PC-3 (cell line): ENCODE data around the gene ZBTB48. TPM values are rescaled to one million over a fixed set of nuclear protein-coding genes. Genes with fewer than 3 reads are reported as not detected.

Experiments used
- ATAC-seq: fragments of 200-7000 bp; cut with Tn5 transposase; 2 replicates; pipeline ENCODE4 v1.9.1; 2020; ENCODE audit warnings: mild to moderate bottlenecking, moderate library complexity
- BruUV-seq: library from RNA; stranded (reverse); fragments of 400-500 nt; replicated peaks from 2 replicates; lab custom pipeline; 2021; lab: Mats Ljungman, UMichigan
- CTCF ChIA-PET: fragments of 300-600 bp; sonication (Branson Sonifier 250); formaldehyde crosslinking; loops from one replicate; lab custom pipeline; 2022; ENCODE audit warnings: antibody characterized with exemption; lab: Charles Lee
- POLR2A ChIA-PET: fragments of 300-600 bp; sonication (Branson Sonifier 250); formaldehyde crosslinking; loops from one replicate; lab custom pipeline; 2022; ENCODE audit warnings: antibody characterized with exemption; ENCODE audit not compliant: unreplicated experiment; lab: Charles Lee
- DNase-seq: peaks from one replicate; pipeline ENCODE4 v3.0.0-alpha.2; 2015
- H2AFZ ChIP-seq: fragments of 300-600 bp; sonication (generic); 2 replicates; pipeline ENCODE4 v1.6.0; 2016; ENCODE audit warnings: antibody characterized with exemption, low read length
- H3F3A ChIP-seq: fragments of 300-600 bp; sonication (generic); one replicate; pipeline ENCODE4 v1.6.0; 2017; ENCODE audit warnings: antibody characterized with exemption, low read length, control low read depth, mild to moderate bottlenecking; ENCODE audit not compliant: unreplicated experiment
- H3K27ac ChIP-seq: fragments of 300-600 bp; sonication (generic); 2 replicates; pipeline ENCODE4 v1.5.1; 2016; ENCODE audit warnings: mild to moderate bottlenecking, low read length
- H3K27me3 ChIP-seq: fragments of 300-600 bp; sonication (generic); 2 replicates; pipeline ENCODE4 v1.6.1; 2016; ENCODE audit warnings: low read length, mixed read lengths
- H3K36me3 ChIP-seq: fragments of 300-600 bp; sonication (generic); 2 replicates; pipeline ENCODE4 v1.6.1; 2016; ENCODE audit warnings: low read depth, mixed run types, low read length, mixed read lengths
- H3K4me1 ChIP-seq: fragments of 300-600 bp; sonication (generic); 2 replicates; pipeline ENCODE4 v1.5.1; 2016; ENCODE audit warnings: low read length; ENCODE audit not compliant: insufficient read depth
- H3K4me2 ChIP-seq: fragments of 300-600 bp; sonication (generic); 2 replicates; pipeline ENCODE4 v1.6.0; 2016; ENCODE audit warnings: low read length
- H3K4me3 ChIP-seq: fragments of 300-600 bp; sonication (generic); 2 replicates; pipeline ENCODE4 v1.5.1; 2016; ENCODE audit warnings: mild to moderate bottlenecking, low read length, mixed read lengths
- H3K79me2 ChIP-seq: fragments of 300-600 bp; sonication (generic); 2 replicates; pipeline ENCODE4 v1.6.1; 2017; ENCODE audit warnings: low read length, mixed read lengths
- H3K9ac ChIP-seq: fragments of 300-600 bp; sonication (generic); 2 replicates; pipeline ENCODE4 v1.6.0; 2016; ENCODE audit warnings: mild to moderate bottlenecking, low read length
- H3K9me2 ChIP-seq: fragments of 300-600 bp; sonication (generic); replicated peaks from 2 replicates; pipeline ENCODE4 v1.6.1; 2016; ENCODE audit warnings: mixed run types, low read length, mixed read lengths
- H3K9me3 ChIP-seq: fragments of 300-600 bp; sonication (generic); 2 replicates; pipeline ENCODE4 v1.6.1; 2016; ENCODE audit warnings: low read length, mixed read lengths
- H4K20me1 ChIP-seq: fragments of 300-600 bp; sonication (generic); 2 replicates; pipeline ENCODE4 v1.6.1; 2016; ENCODE audit warnings: low read length, mixed read lengths
- CTCF ChIP-seq: fragments of 300-600 bp; sonication (generic); conservative IDR thresholded peaks from 2 replicates; pipeline ENCODE4 v1.5.1; 2017; ENCODE audit warnings: antibody characterized with exemption, low read depth, mild to moderate bottlenecking, low read length
- EZH2 ChIP-seq: fragments of 300-600 bp; sonication (generic); IDR thresholded peaks from one replicate; pipeline ENCODE4 v1.6.1; 2017; ENCODE audit warnings: antibody characterized with exemption, mild to moderate bottlenecking, low read length; ENCODE audit not compliant: unreplicated experiment
- EZH2phosphoT487 ChIP-seq: fragments of 300-600 bp; sonication (generic); IDR thresholded peaks from 2 replicates; pipeline ENCODE4 v1.6.1; 2018; ENCODE audit warnings: mild to moderate bottlenecking, antibody characterized with exemption, low read length, borderline replicate concordance
- intact Hi-C: fragments of 100-400 bp; cut with micrococcal nuclease; formaldehyde crosslinking; loops from 2 replicates; pipeline ENCODE4 v1.9.0; 2023
- total RNA-seq: library from RNA; depleted of rRNA; stranded (reverse); fragments of >200 nt; gene quantifications from 2 replicates; pipeline ENCODE4 v1.2.3, GENCODE V29; 2014

ZBTB48 gene
- total RNA-seq, 1 experiment from 2014 or later: 47.2 TPM

GRCh38 chr1:6625584-6626149 lies 45.9 kb downstream of the ZBTB48 start:
- Histone ChIP-seq H3K9me2 (no peaks in the 10 kb centered on the region), H3K27me3 (no peaks in the 10 kb centered on the region), H3K4me1 (peaks cover 13% of the 10 kb centered on the region), H3K27ac (peak overlapping the region; percentile 8), H3K4me3 (peak overlapping the region; percentile 89), H4K20me1 (0 out of 2 replicates have a peak, but pooled peaks cover 3% of the 10 kb centered on the region), H2AFZ (peak overlapping the region; percentile 59), H3K79me2 (peaks cover 41% of the 10 kb centered on the region), H3K36me3 (peaks cover 35% of the 10 kb centered on the region), H3K9ac (peak overlapping the region; percentile 85), H3K9me3 (no peaks in the 10 kb centered on the region), H3K4me2 (peak overlapping the region; percentile 77), H3F3A (peaks cover 5% of the 10 kb centered on the region)
- BruUV-seq: no TSS peak
- intact Hi-C loops: loop anchor here (1.0 to 5.0 kb wide), 2 partner anchors 24 to 138 kb away; no protein-coding TSS in a partner anchor
- ATAC-seq: peak; percentile 52
- TF ChIP-seq EZH2phosphoT487 (no peak), CTCF (0 out of 2 replicates have a peak, but pooled peaks have one; percentile 10)
- peak; percentile 57 for DNase-seq
- ChIA-PET CTCF (interaction anchor here (0.7 kb wide), 1 partner anchor 20 kb away, joined by 7 read pairs; no protein-coding TSS in a partner anchor), POLR2A (interaction anchor here (0.7 kb wide), 2 partner anchors 10 to 597 kb away, joined by 3 to 6 read pairs; no protein-coding TSS in a partner anchor)

- no peak overlapping the region for H3K27ac ChIP-seq
- H2AFZ ChIP-seq: no peak overlapping the region
- no peak overlapping the region for H3K4me2 ChIP-seq
- BruUV-seq: no TSS peak
- peaks cover 41% of the 10 kb centered on the region for H3K79me2 ChIP-seq
- H3K4me1 ChIP-seq: peaks cover 13% of the 10 kb centered on the region
- no peaks in the 10 kb centered on the region for H3K27me3 ChIP-seq
- POLR2A ChIA-PET: no interaction called here
- H3K9me2 ChIP-seq: no peaks in the 10 kb centered on the region
- no peak overlapping the region for H3K4me3 ChIP-seq
- H3K9me3 ChIP-seq: no peaks in the 10 kb centered on the region
- 0 out of 2 replicates have a peak, but pooled peaks cover 3% of the 10 kb centered on the region for H4K20me1 ChIP-seq
- CTCF ChIA-PET: no interaction called here
- no peak for DNase-seq
- intact Hi-C loops: loop anchor here (5.0 kb wide), 1 partner anchor 140 kb away; no protein-coding TSS in a partner anchor
- H3K36me3 ChIP-seq: peaks cover 26% of the 10 kb centered on the region
- H3K9ac ChIP-seq: no peak overlapping the region
- peaks cover 5% of the 10 kb centered on the region for H3F3A ChIP-seq
- no peak for ATAC-seq
- TF ChIP-seq EZH2phosphoT487 (no peak), CTCF (no peak), EZH2 (no peak)
Measured at GRCh38 chr1:6627031-6627430, 47.2 kb downstream of the ZBTB48 start.
